Gastroesophageal sphincter (tissue), 4 donors: ENCODE results near the gene TTC9B. TPM values are rescaled to one million over a fixed set of nuclear protein-coding genes. Genes with fewer than 3 reads are reported as not detected.
A peak's percentile ranks its signal among the peaks of the same experiment; 100 is the strongest.

Experiments
- ATAC-seq: fragments of 150-250 bp; one replicate; pipeline ENCODE4 v1.9.1; 2016; ENCODE audit warnings: mild to moderate bottlenecking, moderate library complexity
- H3K27ac ChIP-seq, 4 donors: fragments of 200-600 bp; sonication (generic) in 3 of 4; 1 replicate in 3 of 4; 2 replicates in 1 of 4; pipeline ENCODE4 v1.5.1; 2016 to 2019
- H3K27me3 ChIP-seq: fragments of 200-600 bp; sonication (generic); one replicate; pipeline ENCODE4 v1.5.1; 2019
- H3K36me3 ChIP-seq, 2 donors: fragments of 200-600 bp; sonication (generic); one replicate each; pipeline ENCODE4 v1.5.1; 2019; ENCODE audit warnings: control low read depth in 1 of 2
- H3K4me1 ChIP-seq, 3 donors: fragments of 200-600 bp; sonication (generic); 1 replicate in 2 of 3; 2 replicates in 1 of 3; pipeline ENCODE4 v1.5.1; 2016 to 2019; ENCODE audit warnings: control low read depth in 2 of 3
- H3K4me3 ChIP-seq, 2 donors: fragments of 200-600 bp; sonication (generic); one replicate each; pipeline ENCODE4 v1.5.1; 2019; ENCODE audit warnings: mild to moderate bottlenecking in 1 of 2, moderate library complexity in 1 of 2
- H3K9me3 ChIP-seq, 3 donors: fragments of 200-600 bp; sonication (generic); one replicate each; pipeline ENCODE4 v1.5.1; 2017 to 2019; ENCODE audit warnings: control low read depth in 2 of 3
- CTCF ChIP-seq, 4 experiments: fragments of 200-600 bp in 2 of 4; fragments of 450-650 bp in 2 of 4; sonication (generic) in 1 of 4; IDR thresholded peaks; one replicate each; pipeline ENCODE4 v1.5.1; 2017 to 2019; ENCODE audit warnings: antibody characterized with exemption in 4 of 4, mild to moderate bottlenecking in 2 of 4, moderate library complexity in 2 of 4
- EP300 ChIP-seq: sonication (generic); formaldehyde crosslinking; IDR thresholded peaks from one replicate; pipeline ENCODE4 v1.6.1; 2017; ENCODE audit warnings: antibody characterized with exemption, mild to moderate bottlenecking
- POLR2A ChIP-seq, 2 donors: fragments of 450-650 bp; IDR thresholded peaks; one replicate each; pipeline ENCODE4 v1.6.1; 2017; ENCODE audit warnings: antibody characterized with exemption in 2 of 2, mild to moderate bottlenecking in 2 of 2, moderate library complexity in 1 of 2
- POLR2AphosphoS5 ChIP-seq: sonication (generic); formaldehyde crosslinking; IDR thresholded peaks from one replicate; pipeline ENCODE4 v1.6.1; 2017; ENCODE audit warnings: antibody characterized with exemption
- WGBS, 2 donors: methylation state at CpG; one replicate each; pipeline ENCODE4 v1.1.5; 2018; ENCODE audit warnings: low coverage in 1 of 2; 5-methylcytosine and 5-hydroxymethylcytosine counted together
- total RNA-seq, 4 donors: library from RNA; depleted of rRNA; stranded (reverse); fragments of >200 nt; gene quantifications; one replicate each; pipeline ENCODE4 v1.1.0, GENCODE V29; 2016

TTC9B gene
- total RNA-seq, 4 donors from 2014 or later: not detected

- Histone ChIP-seq H3K36me3 (peaks cover 0 to 24% of the 10 kb centered on the region in 2 donors), H3K4me1 (peaks cover 2 to 40% (median 13%) of the 10 kb centered on the region in 3 donors), H3K27ac (no peak overlapping the region), H3K27me3 (peaks cover 26% of the 10 kb centered on the region), H3K9me3 (no peaks in the 10 kb centered on the region), H3K4me3 (no peak overlapping the region)
- WGBS, 2 donors: 6 to 21% methylated on average over 2 to 3 of the region's 3 CpGs
- no peak for TF ChIP-seq POLR2AphosphoS5
- ATAC-seq: no peak
Measured at GRCh38 chr19:40229484-40229883, 11.3 kb upstream of the TTC9B start.

- Histone ChIP-seq H3K4me1 (peaks cover 2 to 40% (median 13%) of the 10 kb centered on the region in 3 donors), H3K36me3 (peaks cover 0 to 18% of the 10 kb centered on the region in 2 donors), H3K27ac (no peak overlapping the region), H3K4me3 (no peak overlapping the region), H3K27me3 (peaks cover 32% of the 10 kb centered on the region), H3K9me3 (no peaks in the 10 kb centered on the region)
- 82 to 89% methylated on average over 5 of the region's 5 CpGs for WGBS, 2 donors
- TF ChIP-seq POLR2A (IDR thresholded peaks at IDR 0.05) (no peak), CTCF (IDR thresholded peaks at IDR 0.05) (no peak)
- no peak for ATAC-seq
Measured at GRCh38 chr19:40228863-40229262, 10.7 kb upstream of the TTC9B start.

GRCh38 chr19:40228346-40228745, 10.2 kb upstream of the TTC9B start:
- H3K27me3 ChIP-seq: peaks cover 38% of the 10 kb centered on the region
- no peak overlapping the region for H3K27ac ChIP-seq
- no peak overlapping the region for H3K4me3 ChIP-seq
- no peaks in the 10 kb centered on the region for H3K9me3 ChIP-seq
- ATAC-seq: no peak
- H3K36me3 ChIP-seq: peaks cover 0 to 13% of the 10 kb centered on the region in 2 donors
- TF ChIP-seq POLR2AphosphoS5: no peak
- H3K4me1 ChIP-seq: peaks cover 2 to 43% (median 13%) of the 10 kb centered on the region in 3 donors
- WGBS, 2 donors: 39 to 52% methylated on average over 5 to 10 of the region's 10 CpGs

- no peaks in the 10 kb centered on the region for H3K9me3 ChIP-seq
- WGBS, 2 donors: 22 to 29% methylated on average over 16 to 17 of the region's 21 CpGs
- no peak for ATAC-seq
- H3K4me3 ChIP-seq: peak overlapping the region in 1 of 2 donors; percentile 40
- peaks cover 2 to 21% (median 8%) of the 10 kb centered on the region in 3 donors for H3K4me1 ChIP-seq
- H3K27ac ChIP-seq: no peak overlapping the region
- peaks cover 57% of the 10 kb centered on the region for H3K27me3 ChIP-seq
- TF ChIP-seq CTCF (IDR thresholded peaks at IDR 0.05) (no peak), EP300 (no peak), POLR2AphosphoS5 (no peak), POLR2A (IDR thresholded peaks at IDR 0.05) (no peak)
- H3K36me3 ChIP-seq: no peaks in the 10 kb centered on the region
Measured at GRCh38 chr19:40225440-40226305, 7.5 kb upstream of the TTC9B start.

GRCh38 chr19:40224342-40225150, 6.4 kb upstream of the TTC9B start:
- no peak for ATAC-seq
- Histone ChIP-seq H3K4me3 (no peak overlapping the region), H3K9me3 (no peaks in the 10 kb centered on the region), H3K27me3 (peaks cover 68% of the 10 kb centered on the region), H3K27ac (no peak overlapping the region), H3K36me3 (no peaks in the 10 kb centered on the region), H3K4me1 (peaks cover 2 to 21% (median 8%) of the 10 kb centered on the region in 3 donors)
- WGBS, 2 donors: 79 to 82% methylated on average over 6 to 8 of the region's 32 CpGs
- TF ChIP-seq POLR2A (IDR thresholded peaks at IDR 0.05): no peak
- no peak for TF ChIP-seq EP300
- no peak for TF ChIP-seq CTCF (IDR thresholded peaks at IDR 0.05)
- TF ChIP-seq POLR2AphosphoS5: no peak
